ENCODE results near the gene SOX1. TPM values are rescaled to one million over a fixed set of nuclear protein-coding genes. Genes with fewer than 3 reads are reported as not detected.

SOX1 gene
- total and polyA plus RNA-seq, 10 of the 15 experiments (the other 5 are each of a cell fraction or from before 2014, with no cell fraction given) = not detected

- in situ Hi-C loops (cut with MboI) (no loop called here), intact Hi-C loops (cut with micrococcal nuclease; ENCODE audit: unreplicated experiment) (no loop called here)
- H3K4me1 ChIP-seq (ENCODE audit: control insufficient read depth, insufficient read depth, low read length) = no peaks in the 10 kb centered on the region
- H3K4me2 ChIP-seq (ENCODE audit: control insufficient read depth, insufficient read depth) = no peak overlapping the region
- H3K79me2 ChIP-seq (ENCODE audit: control insufficient read depth, insufficient read depth, low read length) = no peaks in the 10 kb centered on the region
- H3K4me3 ChIP-seq = no peak overlapping the region
- no peak overlapping the region for H3K27ac ChIP-seq (ENCODE audit: control insufficient read depth, insufficient read depth)
- SMC1A ChIA-PET (ENCODE audit: uncharacterized antibody, unreplicated experiment) = no interaction called here
- H3K36me3 ChIP-seq (ENCODE audit: control insufficient read depth in 2 of 2, insufficient read depth in 2 of 2, low read length in 1 of 2) = no peaks in the 10 kb centered on the region
- DNase-seq (ENCODE audit: low read depth, low spot score) (no peak), FAIRE-seq (no peak), ATAC-seq (no peak)
- no peak overlapping the region for H2AFZ ChIP-seq (ENCODE audit: control insufficient read depth, low read depth, low read length)
- no TSS peak for BruUV-seq (replicated peaks)
- no peak for TF ChIP-seq ZNF384 (IDR thresholded peaks at IDR 0.05; ENCODE audit: borderline replicate concordance, low read depth, low read length)
- no peak for TF ChIP-seq STAT1 (conservative IDR thresholded peaks at IDR 0.05)
- no peak for TF ChIP-seq SP1 (IDR thresholded peaks at IDR 0.05; ENCODE audit: low read depth, low read length)
- TF ChIP-seq YY1 (IDR thresholded peaks at IDR 0.05; ENCODE audit: low read depth, low read length) = no peak
- RAD21 ChIA-PET (ENCODE audit: unreplicated experiment) = no interaction called here
- CTCF ChIA-PET = no interaction called here
- WGBS (ENCODE audit: insufficient coverage, insufficient replicate concordance, low lambda C conversion rate, missing lambda C conversion rate) = 53% methylated on average over 48 of the region's 77 CpGs
- no peaks in the 10 kb centered on the region; the same call in 2 of the 3 replicates for H3K9me3 ChIP-seq (replicated peaks; ENCODE audit: control insufficient read depth, insufficient read depth, low read length)
- POLR2A ChIA-PET = no interaction called here
- H3K9ac ChIP-seq (ENCODE audit: control insufficient read depth, insufficient read depth, low read length) = no peak overlapping the region
- no peaks in the 10 kb centered on the region for H4K20me1 ChIP-seq (ENCODE audit: control insufficient read depth, insufficient read depth)
- H3K27me3 ChIP-seq (replicated peaks in 1 of 2; ENCODE audit: control insufficient read depth in 2 of 2, insufficient read depth in 2 of 2, low read length in 1 of 2) = peaks cover 0 to 3% of the 10 kb centered on the region in 2 experiments; a peak in 1 of 4 replicates
Measured at GRCh38 chr13:112073245-112074138, 6.5 kb downstream of the SOX1 start.

- no peak for FAIRE-seq
- Histone ChIP-seq H3K4me3 (no peak overlapping the region), H3K36me3 (ENCODE audit: control insufficient read depth in 2 of 2, insufficient read depth in 2 of 2, low read length in 1 of 2) (no peaks in the 10 kb centered on the region), H4K20me1 (ENCODE audit: control insufficient read depth, insufficient read depth) (no peaks in the 10 kb centered on the region), H3K27me3 (replicated peaks in 1 of 2; ENCODE audit: control insufficient read depth in 2 of 2, insufficient read depth in 2 of 2, low read length in 1 of 2) (peaks cover 0 to 3% of the 10 kb centered on the region in 2 experiments; a peak in 1 of 4 replicates), H3K9ac (ENCODE audit: control insufficient read depth, insufficient read depth, low read length) (no peak overlapping the region), H3K9me3 (replicated peaks; ENCODE audit: control insufficient read depth, insufficient read depth, low read length) (no peaks in the 10 kb centered on the region; the same call in 2 of the 3 replicates), H2AFZ (ENCODE audit: control insufficient read depth, low read depth, low read length) (no peak overlapping the region), H3K4me1 (ENCODE audit: control insufficient read depth, insufficient read depth, low read length) (no peaks in the 10 kb centered on the region), H3K27ac (ENCODE audit: control insufficient read depth, insufficient read depth) (no peak overlapping the region), H3K79me2 (ENCODE audit: control insufficient read depth, insufficient read depth, low read length) (no peaks in the 10 kb centered on the region), H3K4me2 (ENCODE audit: control insufficient read depth, insufficient read depth) (no peak overlapping the region)
- ChIA-PET CTCF (no interaction called here), SMC1A (ENCODE audit: uncharacterized antibody, unreplicated experiment) (no interaction called here), RAD21 (ENCODE audit: unreplicated experiment) (no interaction called here), POLR2A (no interaction called here)
- ATAC-seq = no peak
- intact Hi-C loops (cut with micrococcal nuclease; ENCODE audit: unreplicated experiment) (no loop called here), in situ Hi-C loops (cut with MboI) (no loop called here)
- DNase-seq (ENCODE audit: low read depth, low spot score) = no peak
- 26% methylated on average over 17 of the region's 17 CpGs for WGBS (ENCODE audit: insufficient coverage, insufficient replicate concordance, low lambda C conversion rate, missing lambda C conversion rate)
- BruUV-seq (replicated peaks) = no TSS peak
- TF ChIP-seq ZNF217 (IDR thresholded peaks at IDR 0.05) (no peak), POLR2AphosphoS5 (IDR thresholded peaks at IDR 0.05; ENCODE audit: low read length) (no peak), CBX3 (IDR thresholded peaks at IDR 0.05; ENCODE audit: borderline replicate concordance, low read depth) (no peak), NR2C2 (IDR thresholded peaks at IDR 0.05; ENCODE audit: borderline replicate concordance, control insufficient read depth, insufficient read length, low read depth) (no peak), SMAD1 (IDR thresholded peaks at IDR 0.05; ENCODE audit: low read depth, partially characterized antibody) (no peak), HCFC1 (IDR thresholded peaks at IDR 0.05; ENCODE audit: low read length) (no peak), NFYA (IDR thresholded peaks at IDR 0.05; ENCODE audit: borderline replicate concordance, low read depth, low read length) (no peak), SRF (IDR thresholded peaks at IDR 0.05; ENCODE audit: low read depth in 2 of 2, low read length in 2 of 2) (no peak), USF2 (IDR thresholded peaks at IDR 0.05; ENCODE audit: borderline replicate concordance, low read depth, low read length) (no peak), SIX5 (IDR thresholded peaks at IDR 0.05; ENCODE audit: low read depth, low read length, severe bottlenecking) (no peak), MLLT1 (IDR thresholded peaks at IDR 0.05) (no peak)
Measured at GRCh38 chr13:112074139-112074865, 7.4 kb downstream of the SOX1 start.
